Type B pancreatic cell (in vitro differentiated cells): ENCODE data around the gene PCDHGA8. TPM values are rescaled to one million over a fixed set of nuclear protein-coding genes. Genes with fewer than 3 reads are reported as not detected.
"Not testable (repeated sequence)": the region's sequence is repeated elsewhere in the genome, so short reads cannot be mapped to it uniquely, and the experiment has no call there.

Experiments
- DNase-seq: peaks from one replicate; pipeline ENCODE4 v3.0.0; 2021; ENCODE audit warnings: mixed read lengths; ENCODE audit not compliant: unreplicated experiment; ENCODE audit errors: extremely low spot score
- H3K27ac Mint-ChIP-seq: 2 replicates; pipeline ENCODE4 v1.8.0; 2021; ENCODE audit warnings: mild to moderate bottlenecking, mixed read lengths
- H3K27me3 Mint-ChIP-seq: 2 replicates; pipeline ENCODE4 v1.8.0; 2021; ENCODE audit warnings: mixed read lengths
- H3K36me3 Mint-ChIP-seq: 2 replicates; pipeline ENCODE4 v1.8.0; 2021; ENCODE audit warnings: mixed read lengths
- H3K4me1 Mint-ChIP-seq: one replicate; pipeline ENCODE4 v1.8.0; 2021; ENCODE audit warnings: mixed read lengths; ENCODE audit not compliant: unreplicated experiment
- H3K4me3 Mint-ChIP-seq: 2 replicates; pipeline ENCODE4 v1.8.0; 2021; ENCODE audit warnings: mild to moderate bottlenecking, mixed read lengths
- H3K9me3 Mint-ChIP-seq: 2 replicates; pipeline ENCODE4 v1.8.0; 2021; ENCODE audit warnings: mixed read lengths
- CTCF ChIP-seq: fragments of 200-600 bp; sonication (generic); conservative IDR thresholded peaks from 2 replicates; pipeline ENCODE4 v1.5.0; 2021; ENCODE audit warnings: antibody characterized with exemption, mild to moderate bottlenecking
- total RNA-seq: library from RNA; stranded (reverse); gene quantifications from 2 replicates; pipeline ENCODE4 v1.2.1, GENCODE V29; 2021; ENCODE audit warnings: low replicate concordance

Gene PCDHGA8
- total RNA-seq, 1 donor from 2014 or later = 1.3 TPM

- peaks cover 11% of the 10 kb centered on the region for H3K4me1 Mint-ChIP-seq
- TF ChIP-seq CTCF = peak; percentile 91
These were observed 15.5 kb downstream of the PCDHGA8 start, which contains the start of gene PCDHGB6 for GRCh38 chr5:141407790-141408505. Gene PCDHGB6 (plus strand): TSS chr5:141408021. CDS start chr5:141408203, 182 bp downstream.

GRCh38 chr5:141409598-141410306 lies 17.3 kb downstream of the PCDHGA8 start:
- H3K27me3 Mint-ChIP-seq = peaks cover 2% of the 10 kb centered on the region
- no peak for TF ChIP-seq CTCF
- H3K36me3 Mint-ChIP-seq = peaks cover 50% of the 10 kb centered on the region
- DNase-seq = peak; percentile 62
- H3K4me3 Mint-ChIP-seq = peak overlapping the region; percentile 97
- H3K27ac Mint-ChIP-seq = no peak overlapping the region
- H3K9me3 Mint-ChIP-seq = peaks cover 24% of the 10 kb centered on the region
- peaks cover 15% of the 10 kb centered on the region for H3K4me1 Mint-ChIP-seq

More at GRCh38 chr5:141407790-141408505, 15.5 kb downstream of the PCDHGA8 start, which contains the start of gene PCDHGB6:
- H3K27me3 Mint-ChIP-seq = not testable (repeated sequence)
- Mint-ChIP-seq H3K27ac (peak within 1 kb of the TSS; percentile 52), H3K36me3 (peaks cover 36% of the 10 kb centered on the region), H3K9me3 (peaks cover 14% of the 10 kb centered on the region), H3K4me3 (peak within 1 kb of the TSS; percentile 97)
- peak; percentile 88 for DNase-seq

GRCh38 chr5:141411575-141411974 lies 19.1 kb downstream of the PCDHGA8 start:
- Mint-ChIP-seq H3K27ac (no peak overlapping the region), H3K4me1 (peaks cover 15% of the 10 kb centered on the region), H3K9me3 (peaks cover 24% of the 10 kb centered on the region), H3K27me3 (peaks cover 2% of the 10 kb centered on the region), H3K36me3 (peaks cover 58% of the 10 kb centered on the region), H3K4me3 (peak overlapping the region; percentile 77)
- no peak for DNase-seq
- TF ChIP-seq CTCF = no peak

- Mint-ChIP-seq H3K9me3 (peaks cover 27% of the 10 kb centered on the region), H3K27me3 (peaks cover 4% of the 10 kb centered on the region), H3K4me1 (peaks cover 15% of the 10 kb centered on the region), H3K4me3 (peak within 1 kb of the TSS; percentile 95), H3K36me3 (peaks cover 61% of the 10 kb centered on the region), H3K27ac (peak within 1 kb of the TSS; percentile 90)
- peak; percentile 67 for DNase-seq
- peak; percentile 79 for TF ChIP-seq CTCF
These were observed 20.6 kb downstream of the PCDHGA8 start, which contains the start of gene PCDHGA10 for GRCh38 chr5:141412854-141413539. Gene PCDHGA10 (plus strand): TSS chr5:141412987. CDS start chr5:141413176, 189 bp downstream.

- Mint-ChIP-seq H3K4me3 (peak overlapping the region; percentile 95), H3K27me3 (peaks cover 2% of the 10 kb centered on the region), H3K27ac (peak overlapping the region; percentile 90), H3K4me1 (peaks cover 12% of the 10 kb centered on the region), H3K9me3 (peaks cover 28% of the 10 kb centered on the region), H3K36me3 (peaks cover 63% of the 10 kb centered on the region)
- DNase-seq = no peak
- TF ChIP-seq CTCF = no peak
These were observed 21.2 kb downstream of the PCDHGA8 start for GRCh38 chr5:141413540-141414069.

GRCh38 chr5:141414548-141415274 lies 22.3 kb downstream of the PCDHGA8 start:
- H3K27ac Mint-ChIP-seq = peak overlapping the region; percentile 13
- not testable (repeated sequence) for H3K27me3 Mint-ChIP-seq, DNase-seq
- peaks cover 27% of the 10 kb centered on the region for H3K9me3 Mint-ChIP-seq
- peak overlapping the region; percentile 26 for H3K4me3 Mint-ChIP-seq
- H3K36me3 Mint-ChIP-seq = peaks cover 62% of the 10 kb centered on the region
- H3K4me1 Mint-ChIP-seq = peaks cover 12% of the 10 kb centered on the region

- Mint-ChIP-seq H3K9me3 (peaks cover 25% of the 10 kb centered on the region), H3K4me1 (peaks cover 10% of the 10 kb centered on the region), H3K36me3 (peaks cover 63% of the 10 kb centered on the region)
- not testable (repeated sequence) for H3K27ac Mint-ChIP-seq, H3K4me3 Mint-ChIP-seq, DNase-seq, H3K27me3 Mint-ChIP-seq
These were observed 22.8 kb downstream of the PCDHGA8 start for GRCh38 chr5:141415275-141415618.
